Liver (tissue), 9 donors: ENCODE measurements around the gene SPRED1. TPM values are rescaled to one million over a fixed set of nuclear protein-coding genes. Genes with fewer than 3 reads are reported as not detected.

Experiments used
- DNase-seq: peaks from one replicate; pipeline ENCODE4 v3.0.0-alpha.2; 2017; ENCODE audit warnings: low spot score
- H3K27ac ChIP-seq, 2 donors: one replicate each; pipeline ENCODE4 v1.7.0; 2013; ENCODE audit warnings: inconsistent platforms in 2 of 2, low read length in 2 of 2, control low read depth in 1 of 2, low read depth in 1 of 2, mild to moderate bottlenecking in 1 of 2
- H3K27me3 ChIP-seq, 4 donors: one replicate each; pipeline versions ENCODE4 v1.6.1 to v1.7.0; 2013; ENCODE audit warnings: low read length in 3 of 4, inconsistent platforms in 1 of 4, mild to moderate bottlenecking in 1 of 4, moderate library complexity in 1 of 4; ENCODE audit not compliant: control insufficient read depth in 4 of 4, insufficient read depth in 4 of 4
- H3K36me3 ChIP-seq, 4 donors: one replicate each; pipeline versions ENCODE4 v1.6.1 to v1.7.0; 2013; ENCODE audit warnings: low read length in 3 of 4, mild to moderate bottlenecking in 3 of 4, low read depth in 1 of 4, moderate library complexity in 1 of 4; ENCODE audit not compliant: control insufficient read depth in 4 of 4, insufficient read depth in 3 of 4
- H3K4me1 ChIP-seq, 4 donors: one replicate each; pipeline versions ENCODE4 v1.6.1 to v1.7.0; 2013; ENCODE audit warnings: low read length in 3 of 4, mild to moderate bottlenecking in 3 of 4, moderate library complexity in 1 of 4; ENCODE audit not compliant: control insufficient read depth in 4 of 4, insufficient read depth in 4 of 4
- H3K4me3 ChIP-seq, 3 donors: one replicate each; pipeline versions ENCODE4 v1.6.1 to v1.7.0; 2013; ENCODE audit warnings: low read length in 3 of 3, control low read depth in 1 of 3, low read depth in 1 of 3, mild to moderate bottlenecking in 1 of 3
- H3K9ac ChIP-seq, 2 donors: one replicate each; pipeline ENCODE4 v1.7.0; 2013; ENCODE audit warnings: low read length in 2 of 2, mild to moderate bottlenecking in 2 of 2, moderate library complexity in 2 of 2, control low read depth in 1 of 2, low read depth in 1 of 2
- H3K9me3 ChIP-seq, 4 donors: one replicate each; pipeline versions ENCODE4 v1.6.1 to v1.7.0; 2013; ENCODE audit warnings: low read length in 3 of 4; ENCODE audit not compliant: control insufficient read depth in 4 of 4
- FOXA1 ChIP-seq: IDR thresholded peaks from 2 replicates; pipeline ENCODE4 v1.6.1; 2016; ENCODE audit warnings: antibody characterized with exemption
- FOXA2 ChIP-seq: IDR thresholded peaks from 2 replicates; pipeline ENCODE4 v1.6.1; 2016; ENCODE audit warnings: antibody characterized with exemption
- GABPA ChIP-seq, 2 donors: IDR thresholded peaks in 1 of 2; conservative IDR thresholded peaks in 1 of 2; 2 replicates each; pipeline ENCODE4 v1.6.1; 2016; ENCODE audit warnings: antibody characterized with exemption in 2 of 2, mild to moderate bottlenecking in 1 of 2, moderate library complexity in 1 of 2
- HNF4A ChIP-seq, 2 donors: conservative IDR thresholded peaks; 2 replicates each; pipeline ENCODE4 v1.6.1; 2016; ENCODE audit warnings: antibody characterized with exemption in 2 of 2, mild to moderate bottlenecking in 2 of 2
- HNF4G ChIP-seq: IDR thresholded peaks from 2 replicates; pipeline ENCODE4 v1.6.1; 2016; ENCODE audit warnings: antibody characterized with exemption
- JUND ChIP-seq, 2 donors: IDR thresholded peaks; 2 replicates each; pipeline ENCODE4 v1.6.1; 2016; ENCODE audit warnings: antibody characterized with exemption in 2 of 2
- RAD21 ChIP-seq, 2 donors: IDR thresholded peaks; 2 replicates each; pipeline ENCODE4 v1.6.1; 2016; ENCODE audit warnings: antibody characterized with exemption in 2 of 2, mild to moderate bottlenecking in 2 of 2
- TAF1 ChIP-seq: conservative IDR thresholded peaks from 2 replicates; pipeline ENCODE4 v1.6.1; 2016; ENCODE audit warnings: antibody characterized with exemption, mild to moderate bottlenecking
- YY1 ChIP-seq: IDR thresholded peaks from 2 replicates; pipeline ENCODE4 v1.6.1; 2016; ENCODE audit warnings: antibody characterized with exemption, mild to moderate bottlenecking
- WGBS: extraction: QIAGEN DNeasy Blood & Tissue Kit; methylation state at CpG from one replicate; pipeline ENCODE4 v1.1.7; 2013; 5-methylcytosine and 5-hydroxymethylcytosine counted together
- polyA plus RNA-seq, 2 donors: library from polyadenylated mRNA; stranded (reverse) in 1 of 2; unstranded in 1 of 2; fragments of 200-250 nt in 1 of 2; fragments of >200 nt in 1 of 2; fragmentation: Nextera tagmentation in 1 of 2; extraction: Ambion mirVana in 1 of 2; gene quantifications; one replicate each; pipeline versions ENCODE4 v1.2.1 to v1.2.3, GENCODE V29; 2013 to 2015
- total RNA-seq, 2 donors: library from RNA; depleted of rRNA; stranded (reverse); fragments of >200 nt; gene quantifications; one replicate each; pipeline ENCODE4 v1.2.3, GENCODE V29; 2014
- TF ChIP-seq, protein P1 (sequence below): IDR thresholded peaks from 2 replicates; pipeline ENCODE4 v1.6.1; 2016; ENCODE audit warnings: antibody characterized with exemption, mild to moderate bottlenecking
- TF ChIP-seq, protein P2 (sequence below): fragments of 150-350 bp; IDR thresholded peaks from 2 replicates; pipeline ENCODE4 v1.5.1; 2017; ENCODE audit warnings: improper control_type of control experiment, low read depth, low read length; ENCODE audit not compliant: missing input control
- TF ChIP-seq, protein P3 (sequence below): IDR thresholded peaks from 2 replicates; pipeline ENCODE4 v1.6.1; 2016; ENCODE audit warnings: antibody characterized with exemption
- TF ChIP-seq, protein P4 (sequence below): IDR thresholded peaks from 2 replicates; pipeline ENCODE4 v1.6.1; 2016; ENCODE audit warnings: antibody characterized with exemption
- donor health status: healthy.
- donor health status: healthy.
- donor health status: healthy.
- donor health status: healthy.
- donor health status: healthy.

The SPRED1 gene
- total and polyA plus RNA-seq, 4 donors: 1.2 to 7.7 (median 4.4) TPM

DNA sequence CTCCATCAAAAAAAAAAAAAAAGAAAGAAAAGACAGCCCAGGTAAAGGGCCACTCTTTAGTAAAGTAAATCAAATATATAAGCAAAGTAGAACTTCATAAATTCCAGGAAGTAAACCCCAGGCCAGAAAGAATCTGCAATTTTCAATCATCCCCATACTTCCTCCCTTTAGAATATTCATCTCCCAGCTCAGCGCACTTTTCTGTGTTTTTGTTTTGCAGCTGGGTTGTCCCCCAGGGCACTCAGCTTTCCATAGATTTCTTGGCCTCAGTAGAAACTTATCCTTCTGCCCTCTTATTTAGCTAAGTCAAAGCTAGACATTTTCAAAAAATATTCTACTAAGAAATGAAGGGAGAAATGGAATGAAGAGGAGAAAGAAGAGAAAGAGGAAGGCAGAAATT, 24.0 kb upstream of the SPRED1 start:
- Histone ChIP-seq H3K9me3 (no peaks in the 10 kb centered on the region), H3K4me1 (no peaks in the 10 kb centered on the region), H3K36me3 (no peaks in the 10 kb centered on the region), H3K27ac (no peak overlapping the region), H3K27me3 (no peaks in the 10 kb centered on the region), H3K9ac (no peak overlapping the region), H3K4me3 (no peak overlapping the region)
- 88% methylated on average over 1 of the region's 1 CpG for WGBS
- no peak for TF ChIP-seq HNF4G
- no peak for TF ChIP-seq HNF4A (conservative IDR thresholded peaks at IDR 0.05)
- TF ChIP-seq, protein P1, sequence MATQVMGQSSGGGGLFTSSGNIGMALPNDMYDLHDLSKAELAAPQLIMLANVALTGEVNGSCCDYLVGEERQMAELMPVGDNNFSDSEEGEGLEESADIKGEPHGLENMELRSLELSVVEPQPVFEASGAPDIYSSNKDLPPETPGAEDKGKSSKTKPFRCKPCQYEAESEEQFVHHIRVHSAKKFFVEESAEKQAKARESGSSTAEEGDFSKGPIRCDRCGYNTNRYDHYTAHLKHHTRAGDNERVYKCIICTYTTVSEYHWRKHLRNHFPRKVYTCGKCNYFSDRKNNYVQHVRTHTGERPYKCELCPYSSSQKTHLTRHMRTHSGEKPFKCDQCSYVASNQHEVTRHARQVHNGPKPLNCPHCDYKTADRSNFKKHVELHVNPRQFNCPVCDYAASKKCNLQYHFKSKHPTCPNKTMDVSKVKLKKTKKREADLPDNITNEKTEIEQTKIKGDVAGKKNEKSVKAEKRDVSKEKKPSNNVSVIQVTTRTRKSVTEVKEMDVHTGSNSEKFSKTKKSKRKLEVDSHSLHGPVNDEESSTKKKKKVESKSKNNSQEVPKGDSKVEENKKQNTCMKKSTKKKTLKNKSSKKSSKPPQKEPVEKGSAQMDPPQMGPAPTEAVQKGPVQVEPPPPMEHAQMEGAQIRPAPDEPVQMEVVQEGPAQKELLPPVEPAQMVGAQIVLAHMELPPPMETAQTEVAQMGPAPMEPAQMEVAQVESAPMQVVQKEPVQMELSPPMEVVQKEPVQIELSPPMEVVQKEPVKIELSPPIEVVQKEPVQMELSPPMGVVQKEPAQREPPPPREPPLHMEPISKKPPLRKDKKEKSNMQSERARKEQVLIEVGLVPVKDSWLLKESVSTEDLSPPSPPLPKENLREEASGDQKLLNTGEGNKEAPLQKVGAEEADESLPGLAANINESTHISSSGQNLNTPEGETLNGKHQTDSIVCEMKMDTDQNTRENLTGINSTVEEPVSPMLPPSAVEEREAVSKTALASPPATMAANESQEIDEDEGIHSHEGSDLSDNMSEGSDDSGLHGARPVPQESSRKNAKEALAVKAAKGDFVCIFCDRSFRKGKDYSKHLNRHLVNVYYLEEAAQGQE: no peak
- TF ChIP-seq, protein P2, sequence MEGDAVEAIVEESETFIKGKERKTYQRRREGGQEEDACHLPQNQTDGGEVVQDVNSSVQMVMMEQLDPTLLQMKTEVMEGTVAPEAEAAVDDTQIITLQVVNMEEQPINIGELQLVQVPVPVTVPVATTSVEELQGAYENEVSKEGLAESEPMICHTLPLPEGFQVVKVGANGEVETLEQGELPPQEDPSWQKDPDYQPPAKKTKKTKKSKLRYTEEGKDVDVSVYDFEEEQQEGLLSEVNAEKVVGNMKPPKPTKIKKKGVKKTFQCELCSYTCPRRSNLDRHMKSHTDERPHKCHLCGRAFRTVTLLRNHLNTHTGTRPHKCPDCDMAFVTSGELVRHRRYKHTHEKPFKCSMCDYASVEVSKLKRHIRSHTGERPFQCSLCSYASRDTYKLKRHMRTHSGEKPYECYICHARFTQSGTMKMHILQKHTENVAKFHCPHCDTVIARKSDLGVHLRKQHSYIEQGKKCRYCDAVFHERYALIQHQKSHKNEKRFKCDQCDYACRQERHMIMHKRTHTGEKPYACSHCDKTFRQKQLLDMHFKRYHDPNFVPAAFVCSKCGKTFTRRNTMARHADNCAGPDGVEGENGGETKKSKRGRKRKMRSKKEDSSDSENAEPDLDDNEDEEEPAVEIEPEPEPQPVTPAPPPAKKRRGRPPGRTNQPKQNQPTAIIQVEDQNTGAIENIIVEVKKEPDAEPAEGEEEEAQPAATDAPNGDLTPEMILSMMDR: no peak
- TF ChIP-seq, protein P3, sequence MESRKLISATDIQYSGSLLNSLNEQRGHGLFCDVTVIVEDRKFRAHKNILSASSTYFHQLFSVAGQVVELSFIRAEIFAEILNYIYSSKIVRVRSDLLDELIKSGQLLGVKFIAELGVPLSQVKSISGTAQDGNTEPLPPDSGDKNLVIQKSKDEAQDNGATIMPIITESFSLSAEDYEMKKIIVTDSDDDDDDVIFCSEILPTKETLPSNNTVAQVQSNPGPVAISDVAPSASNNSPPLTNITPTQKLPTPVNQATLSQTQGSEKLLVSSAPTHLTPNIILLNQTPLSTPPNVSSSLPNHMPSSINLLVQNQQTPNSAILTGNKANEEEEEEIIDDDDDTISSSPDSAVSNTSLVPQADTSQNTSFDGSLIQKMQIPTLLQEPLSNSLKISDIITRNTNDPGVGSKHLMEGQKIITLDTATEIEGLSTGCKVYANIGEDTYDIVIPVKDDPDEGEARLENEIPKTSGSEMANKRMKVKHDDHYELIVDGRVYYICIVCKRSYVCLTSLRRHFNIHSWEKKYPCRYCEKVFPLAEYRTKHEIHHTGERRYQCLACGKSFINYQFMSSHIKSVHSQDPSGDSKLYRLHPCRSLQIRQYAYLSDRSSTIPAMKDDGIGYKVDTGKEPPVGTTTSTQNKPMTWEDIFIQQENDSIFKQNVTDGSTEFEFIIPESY: no peak
- TF ChIP-seq FOXA1: no peak
- no peak for TF ChIP-seq GABPA (IDR thresholded peaks at IDR 0.05 in 1 of 2, conservative IDR thresholded peaks at IDR 0.05 in 1 of 2)
- TF ChIP-seq, protein P4, sequence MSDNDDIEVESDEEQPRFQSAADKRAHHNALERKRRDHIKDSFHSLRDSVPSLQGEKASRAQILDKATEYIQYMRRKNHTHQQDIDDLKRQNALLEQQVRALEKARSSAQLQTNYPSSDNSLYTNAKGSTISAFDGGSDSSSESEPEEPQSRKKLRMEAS: no peak
- DNase-seq: no peak

DNA sequence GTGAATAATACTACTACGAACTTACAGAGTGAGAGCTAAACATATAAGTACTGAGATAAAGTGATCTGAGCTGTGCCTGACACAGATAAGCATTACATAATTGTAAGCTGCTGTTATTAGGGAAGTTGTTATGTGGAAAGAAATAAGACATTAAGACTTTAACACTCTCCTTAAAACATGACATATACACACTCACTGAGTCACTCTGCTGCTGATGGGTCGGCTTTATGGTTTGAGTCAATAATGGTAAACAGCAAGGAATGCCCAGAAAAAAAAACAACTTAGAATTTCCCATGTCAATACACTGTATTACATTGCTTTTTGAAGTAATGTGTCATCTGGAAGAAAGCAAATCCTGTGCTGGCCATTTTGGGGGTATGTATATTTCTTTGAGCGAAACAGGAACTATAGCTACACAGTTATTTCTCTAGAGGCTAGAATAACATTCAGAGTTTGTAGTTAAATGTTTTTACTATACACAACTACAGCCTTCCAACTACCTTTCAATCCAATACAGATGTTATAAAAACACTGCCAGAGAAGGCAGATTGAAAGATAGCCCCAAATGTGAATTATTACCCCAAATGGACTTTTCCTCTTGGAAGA, 22.8 kb upstream of the SPRED1 start:
- no peak overlapping the region for H3K9ac ChIP-seq
- no peaks in the 10 kb centered on the region for H3K9me3 ChIP-seq
- H3K27ac ChIP-seq: no peak overlapping the region
- no peak overlapping the region for H3K4me3 ChIP-seq
- TF ChIP-seq TAF1 (no peak), FOXA2 (no peak), JUND (IDR thresholded peaks at IDR 0.05) (no peak), YY1 (no peak), RAD21 (IDR thresholded peaks at IDR 0.05) (no peak)
- H3K36me3 ChIP-seq: no peaks in the 10 kb centered on the region
- H3K27me3 ChIP-seq: no peaks in the 10 kb centered on the region
- H3K4me1 ChIP-seq: no peaks in the 10 kb centered on the region
- WGBS: 81% methylated on average over 3 of the region's 3 CpGs
- DNase-seq: no peak
